ENCODE results near the gene ANLN. TPM values are rescaled to one million over a fixed set of nuclear protein-coding genes. Genes with fewer than 3 reads are reported as not detected.

Gene ANLN
- total and polyA plus RNA-seq, 2 experiments from 2014 or later = 26.9 to 66.7 TPM

- no peak overlapping the region for H3K4me3 Mint-ChIP-seq
- no peaks in the 10 kb centered on the region for H3K36me3 ChIP-seq (ENCODE audit: insufficient read depth)
Observed at GRCh38 chr7:36438211-36438610, 48.5 kb downstream of the ANLN start.

More at GRCh38 chr7:36438211-36438610, 48.5 kb downstream of the ANLN start:
- H3K9me3 Mint-ChIP-seq = no peaks in the 10 kb centered on the region
- Histone ChIP-seq H3K4me3 (no peak overlapping the region), H3K27ac (ENCODE audit: low read depth) (no peak overlapping the region), H3F3A (replicated peaks; ENCODE audit: low read depth) (no peaks in the 10 kb centered on the region), H2AFZ (no peak overlapping the region), H3K4me2 (no peak overlapping the region), H4K20me1 (replicated peaks; ENCODE audit: insufficient read depth) (no peaks in the 10 kb centered on the region), H3K79me2 (replicated peaks; ENCODE audit: insufficient read depth) (peaks cover 5% of the 10 kb centered on the region; the same call in 1 of the 2 replicates), H3K9me2 (ENCODE audit: insufficient read depth) (no peaks in the 10 kb centered on the region), H3K4me1 (ENCODE audit: insufficient read depth) (peaks cover 12% of the 10 kb centered on the region; the same call in 1 of the 2 replicates), H3K27me3 (ENCODE audit: insufficient read depth) (no peaks in the 10 kb centered on the region)
- H3K36me3 Mint-ChIP-seq (ENCODE audit: low read depth) = peaks cover 14% of the 10 kb centered on the region; the same call in 2 of the 3 replicates
- ATAC-seq = no peak
- no peaks in the 10 kb centered on the region for H3K4me1 Mint-ChIP-seq
- H3K27ac Mint-ChIP-seq = no peak overlapping the region
- DNase-seq (ENCODE audit: low spot score) = no peak
- no peak for TF ChIP-seq REST (IDR thresholded peaks at IDR 0.05; ENCODE audit: unreplicated experiment)
- TF ChIP-seq, protein P1, sequence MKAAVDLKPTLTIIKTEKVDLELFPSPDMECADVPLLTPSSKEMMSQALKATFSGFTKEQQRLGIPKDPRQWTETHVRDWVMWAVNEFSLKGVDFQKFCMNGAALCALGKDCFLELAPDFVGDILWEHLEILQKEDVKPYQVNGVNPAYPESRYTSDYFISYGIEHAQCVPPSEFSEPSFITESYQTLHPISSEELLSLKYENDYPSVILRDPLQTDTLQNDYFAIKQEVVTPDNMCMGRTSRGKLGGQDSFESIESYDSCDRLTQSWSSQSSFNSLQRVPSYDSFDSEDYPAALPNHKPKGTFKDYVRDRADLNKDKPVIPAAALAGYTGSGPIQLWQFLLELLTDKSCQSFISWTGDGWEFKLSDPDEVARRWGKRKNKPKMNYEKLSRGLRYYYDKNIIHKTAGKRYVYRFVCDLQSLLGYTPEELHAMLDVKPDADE (IDR thresholded peaks at IDR 0.05) = no peak
- no peak for TF ChIP-seq ZNF114 (CRISPR knock-in tag; IDR thresholded peaks at IDR 0.05)
- TF ChIP-seq, protein P2, sequence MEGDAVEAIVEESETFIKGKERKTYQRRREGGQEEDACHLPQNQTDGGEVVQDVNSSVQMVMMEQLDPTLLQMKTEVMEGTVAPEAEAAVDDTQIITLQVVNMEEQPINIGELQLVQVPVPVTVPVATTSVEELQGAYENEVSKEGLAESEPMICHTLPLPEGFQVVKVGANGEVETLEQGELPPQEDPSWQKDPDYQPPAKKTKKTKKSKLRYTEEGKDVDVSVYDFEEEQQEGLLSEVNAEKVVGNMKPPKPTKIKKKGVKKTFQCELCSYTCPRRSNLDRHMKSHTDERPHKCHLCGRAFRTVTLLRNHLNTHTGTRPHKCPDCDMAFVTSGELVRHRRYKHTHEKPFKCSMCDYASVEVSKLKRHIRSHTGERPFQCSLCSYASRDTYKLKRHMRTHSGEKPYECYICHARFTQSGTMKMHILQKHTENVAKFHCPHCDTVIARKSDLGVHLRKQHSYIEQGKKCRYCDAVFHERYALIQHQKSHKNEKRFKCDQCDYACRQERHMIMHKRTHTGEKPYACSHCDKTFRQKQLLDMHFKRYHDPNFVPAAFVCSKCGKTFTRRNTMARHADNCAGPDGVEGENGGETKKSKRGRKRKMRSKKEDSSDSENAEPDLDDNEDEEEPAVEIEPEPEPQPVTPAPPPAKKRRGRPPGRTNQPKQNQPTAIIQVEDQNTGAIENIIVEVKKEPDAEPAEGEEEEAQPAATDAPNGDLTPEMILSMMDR (conservative IDR thresholded peaks at IDR 0.05; ENCODE audit: low read depth in 2 of 2) = no peak
- TF ChIP-seq ZNF331 (CRISPR knock-in tag; IDR thresholded peaks at IDR 0.05; ENCODE audit: low read depth) = no peak
- no peak for TF ChIP-seq POLR2AphosphoS5 (IDR thresholded peaks at IDR 0.05; ENCODE audit: low read depth)
- no peak for TF ChIP-seq JUNB (IDR thresholded peaks at IDR 0.05; ENCODE audit: unreplicated experiment)
- TF ChIP-seq NANOG (IDR thresholded peaks at IDR 0.05; ENCODE audit: borderline replicate concordance) = no peak
- TF ChIP-seq STAT1 (IDR thresholded peaks at IDR 0.05; ENCODE audit: unreplicated experiment) = no peak
- TF ChIP-seq, protein P3, sequence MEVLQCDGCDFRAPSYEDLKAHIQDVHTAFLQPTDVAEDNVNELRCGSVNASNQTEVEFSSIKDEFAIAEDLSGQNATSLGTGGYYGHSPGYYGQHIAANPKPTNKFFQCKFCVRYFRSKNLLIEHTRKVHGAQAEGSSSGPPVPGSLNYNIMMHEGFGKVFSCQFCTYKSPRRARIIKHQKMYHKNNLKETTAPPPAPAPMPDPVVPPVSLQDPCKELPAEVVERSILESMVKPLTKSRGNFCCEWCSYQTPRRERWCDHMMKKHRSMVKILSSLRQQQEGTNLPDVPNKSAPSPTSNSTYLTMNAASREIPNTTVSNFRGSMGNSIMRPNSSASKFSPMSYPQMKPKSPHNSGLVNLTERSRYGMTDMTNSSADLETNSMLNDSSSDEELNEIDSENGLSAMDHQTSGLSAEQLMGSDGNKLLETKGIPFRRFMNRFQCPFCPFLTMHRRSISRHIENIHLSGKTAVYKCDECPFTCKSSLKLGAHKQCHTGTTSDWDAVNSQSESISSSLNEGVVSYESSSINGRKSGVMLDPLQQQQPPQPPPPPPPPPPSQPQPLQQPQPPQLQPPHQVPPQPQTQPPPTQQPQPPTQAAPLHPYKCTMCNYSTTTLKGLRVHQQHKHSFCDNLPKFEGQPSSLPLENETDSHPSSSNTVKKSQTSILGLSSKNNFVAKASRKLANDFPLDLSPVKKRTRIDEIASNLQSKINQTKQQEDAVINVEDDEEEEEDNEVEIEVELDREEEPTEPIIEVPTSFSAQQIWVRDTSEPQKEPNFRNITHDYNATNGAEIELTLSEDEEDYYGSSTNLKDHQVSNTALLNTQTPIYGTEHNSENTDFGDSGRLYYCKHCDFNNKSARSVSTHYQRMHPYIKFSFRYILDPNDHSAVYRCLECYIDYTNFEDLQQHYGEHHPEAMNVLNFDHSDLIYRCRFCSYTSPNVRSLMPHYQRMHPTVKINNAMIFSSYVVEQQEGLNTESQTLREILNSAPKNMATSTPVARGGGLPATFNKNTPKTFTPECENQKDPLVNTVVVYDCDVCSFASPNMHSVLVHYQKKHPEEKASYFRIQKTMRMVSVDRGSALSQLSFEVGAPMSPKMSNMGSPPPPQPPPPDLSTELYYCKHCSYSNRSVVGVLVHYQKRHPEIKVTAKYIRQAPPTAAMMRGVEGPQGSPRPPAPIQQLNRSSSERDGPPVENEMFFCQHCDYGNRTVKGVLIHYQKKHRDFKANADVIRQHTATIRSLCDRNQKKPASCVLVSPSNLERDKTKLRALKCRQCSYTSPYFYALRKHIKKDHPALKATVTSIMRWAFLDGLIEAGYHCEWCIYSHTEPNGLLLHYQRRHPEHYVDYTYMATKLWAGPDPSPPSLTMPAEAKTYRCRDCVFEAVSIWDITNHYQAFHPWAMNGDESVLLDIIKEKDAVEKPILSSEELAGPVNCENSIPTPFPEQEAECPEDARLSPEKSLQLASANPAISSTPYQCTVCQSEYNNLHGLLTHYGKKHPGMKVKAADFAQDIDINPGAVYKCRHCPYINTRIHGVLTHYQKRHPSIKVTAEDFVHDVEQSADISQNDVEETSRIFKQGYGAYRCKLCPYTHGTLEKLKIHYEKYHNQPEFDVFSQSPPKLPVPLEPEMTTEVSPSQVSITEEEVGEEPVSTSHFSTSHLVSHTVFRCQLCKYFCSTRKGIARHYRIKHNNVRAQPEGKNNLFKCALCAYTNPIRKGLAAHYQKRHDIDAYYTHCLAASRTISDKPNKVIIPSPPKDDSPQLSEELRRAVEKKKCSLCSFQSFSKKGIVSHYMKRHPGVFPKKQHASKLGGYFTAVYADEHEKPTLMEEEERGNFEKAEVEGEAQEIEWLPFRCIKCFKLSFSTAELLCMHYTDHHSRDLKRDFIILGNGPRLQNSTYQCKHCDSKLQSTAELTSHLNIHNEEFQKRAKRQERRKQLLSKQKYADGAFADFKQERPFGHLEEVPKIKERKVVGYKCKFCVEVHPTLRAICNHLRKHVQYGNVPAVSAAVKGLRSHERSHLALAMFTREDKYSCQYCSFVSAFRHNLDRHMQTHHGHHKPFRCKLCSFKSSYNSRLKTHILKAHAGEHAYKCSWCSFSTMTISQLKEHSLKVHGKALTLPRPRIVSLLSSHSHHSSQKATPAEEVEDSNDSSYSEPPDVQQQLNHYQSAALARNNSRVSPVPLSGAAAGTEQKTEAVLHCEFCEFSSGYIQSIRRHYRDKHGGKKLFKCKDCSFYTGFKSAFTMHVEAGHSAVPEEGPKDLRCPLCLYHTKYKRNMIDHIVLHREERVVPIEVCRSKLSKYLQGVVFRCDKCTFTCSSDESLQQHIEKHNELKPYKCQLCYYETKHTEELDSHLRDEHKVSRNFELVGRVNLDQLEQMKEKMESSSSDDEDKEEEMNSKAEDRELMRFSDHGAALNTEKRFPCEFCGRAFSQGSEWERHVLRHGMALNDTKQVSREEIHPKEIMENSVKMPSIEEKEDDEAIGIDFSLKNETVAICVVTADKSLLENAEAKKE (CRISPR knock-in tag; IDR thresholded peaks at IDR 0.05) = no peak
- TF ChIP-seq EZH2 (IDR thresholded peaks at IDR 0.05; ENCODE audit: low read depth, unreplicated experiment) = no peak
- no peak for TF ChIP-seq EZH2phosphoT487 (IDR thresholded peaks at IDR 0.05; ENCODE audit: unreplicated experiment)
- TF ChIP-seq CREB1 (CRISPR knock-in tag; IDR thresholded peaks at IDR 0.05; ENCODE audit: low read depth) = no peak
- H3K27me3 Mint-ChIP-seq (ENCODE audit: insufficient read depth, low read depth, poor library complexity) = no peaks in the 10 kb centered on the region
